Embryonic facial prominence (tissue), 1 donor: ENCODE data around the gene MELTF.

Experiments used
- DNase-seq: peaks from one replicate; pipeline ENCODE4 v3.0.0-alpha.2; 2016; ENCODE audit errors: extremely low spot score

Gene MELTF

GRCh38 chr3:196968233-196969133 lies 61.1 kb downstream of the MELTF start, which contains the start of gene PIGZ:
PIGZ (minus strand) TSS chr3:196968833; CDS start chr3:196952031, 16,802 bp downstream.
- DNase-seq = no peak

- no peak for DNase-seq
Measured at GRCh38 chr3:196967412-196968232, 62.0 kb downstream of the MELTF start.

- no peak for DNase-seq
Measured at GRCh38 chr3:196966526-196967401, 62.9 kb downstream of the MELTF start.

- DNase-seq = no peak
Measured at GRCh38 chr3:196965804-196966173, 63.8 kb downstream of the MELTF start.

GRCh38 chr3:196965112-196965803 lies 64.4 kb downstream of the MELTF start:
- no peak for DNase-seq

GRCh38 chr3:196963631-196963953 lies 66.0 kb downstream of the MELTF start:
- no peak for DNase-seq

- DNase-seq = no peak
Measured at GRCh38 chr3:196962930-196963630, 66.5 kb downstream of the MELTF start.

GRCh38 chr3:196962108-196962929 lies 67.3 kb downstream of the MELTF start:
- DNase-seq = no peak

- DNase-seq = no peak
Measured at GRCh38 chr3:196954832-196955231, 74.8 kb downstream of the MELTF start.
